ENCODE measurements around the gene PRKCE. TPM values are rescaled to one million over a fixed set of nuclear protein-coding genes. Genes with fewer than 3 reads are reported as not detected.

The PRKCE gene
- total RNA-seq, 1 experiment from 2014 or later = 14.8 TPM

- POLR2A ChIA-PET = no interaction called here
- Histone ChIP-seq H3K79me2 (ENCODE audit: insufficient read depth, low read length) (0 out of 2 replicates have a peak, but pooled peaks cover 6% of the 10 kb centered on the region), H3K27me3 (ENCODE audit: insufficient read depth, low read length) (no peaks in the 10 kb centered on the region), H3K4me3 (replicated peaks in 1 of 2; ENCODE audit: low read depth in 1 of 2, low read length in 2 of 2) (no peak overlapping the region), H3K4me1 (ENCODE audit: control insufficient read depth in 1 of 2, insufficient read depth in 2 of 2, low read length in 2 of 2) (no peaks in the 10 kb centered on the region), H3K9me2 (ENCODE audit: insufficient read depth) (no peaks in the 10 kb centered on the region), H3K9me3 (ENCODE audit: control insufficient read depth in 1 of 2, insufficient read depth in 1 of 2, low read depth in 1 of 2, low read length in 2 of 2) (no peaks in the 10 kb centered on the region), H2AFZ (ENCODE audit: low read depth, low read length, poor library complexity, severe bottlenecking) (no peak overlapping the region), H4K20me1 (ENCODE audit: insufficient read depth) (no peaks in the 10 kb centered on the region), H3K36me3 (ENCODE audit: control insufficient read depth in 1 of 2, insufficient read depth in 2 of 2, low read length in 2 of 2) (no peaks in the 10 kb centered on the region), H3K27ac (ENCODE audit: low read depth, low read length) (no peak overlapping the region), H3K9ac (ENCODE audit: low read length) (no peak overlapping the region), H3K4me2 (ENCODE audit: low read length) (no peak overlapping the region)
- DNase-seq (ENCODE audit: low read depth, low spot score) (no peak), ATAC-seq (peak; percentile 40; the same call in 1 of the 2 replicates)
- BruUV-seq (replicated peaks) = no TSS peak
- TF ChIP-seq EGR1 (IDR thresholded peaks at IDR 0.05; ENCODE audit: low read depth) = no peak
- no peak for TF ChIP-seq EZH2phosphoT487 (IDR thresholded peaks at IDR 0.05; ENCODE audit: borderline replicate concordance)
- no peak for TF ChIP-seq TCF7L2 (IDR thresholded peaks at IDR 0.05; ENCODE audit: borderline replicate concordance, extremely low read depth, insufficient read depth, insufficient read length)
- no peak for TF ChIP-seq ELF1 (IDR thresholded peaks at IDR 0.05; ENCODE audit: borderline replicate concordance, low read depth)
- no peak for TF ChIP-seq MAX (IDR thresholded peaks at IDR 0.05)
- TF ChIP-seq SRF (IDR thresholded peaks at IDR 0.05; ENCODE audit: low read depth) = no peak
- TF ChIP-seq CBX3 (IDR thresholded peaks at IDR 0.05; ENCODE audit: low read depth) = no peak
- no peak for TF ChIP-seq SIN3A (IDR thresholded peaks at IDR 0.05; ENCODE audit: low read depth)
- TF ChIP-seq FOSL1 (IDR thresholded peaks at IDR 0.05; ENCODE audit: low read depth) = no peak
- TF ChIP-seq RAD21 (IDR thresholded peaks at IDR 0.05; ENCODE audit: low read depth) = no peak
- TF ChIP-seq CEBPB (IDR thresholded peaks at IDR 0.05; ENCODE audit: low read depth) = no peak
- no peak for TF ChIP-seq YY1 (IDR thresholded peaks at IDR 0.05; ENCODE audit: extremely low read depth, insufficient replicate concordance, low read depth, low read length)
- TF ChIP-seq POLR2AphosphoS5 (IDR thresholded peaks at IDR 0.05; ENCODE audit: low read depth, low read length) = no peak
- CTCF ChIA-PET = no interaction called here
- intact Hi-C loops (cut with micrococcal nuclease) = no loop called here
- RAD21 ChIA-PET (ENCODE audit: low non-redundant PET in 1 of 2, low total read pairs in 2 of 2, uncharacterized antibody in 2 of 2, unreplicated experiment in 2 of 2) = no interaction called here
Measured at GRCh38 chr2:45716915-45717314, 65.4 kb downstream of the PRKCE start.

GRCh38 chr2:45720210-45720609, 68.7 kb downstream of the PRKCE start:
- no peak overlapping the region for H3K4me2 ChIP-seq (ENCODE audit: low read length)
- no peak for DNase-seq (ENCODE audit: low read depth, low spot score)
- H2AFZ ChIP-seq (ENCODE audit: low read depth, low read length, poor library complexity, severe bottlenecking) = no peak overlapping the region
- intact Hi-C loops (cut with micrococcal nuclease) = no loop called here
- POLR2A ChIA-PET = no interaction called here
- no peaks in the 10 kb centered on the region for H3K9me2 ChIP-seq (ENCODE audit: insufficient read depth)
- no peak overlapping the region for H3K4me3 ChIP-seq (replicated peaks in 1 of 2; ENCODE audit: low read depth in 1 of 2, low read length in 2 of 2)
- H3K4me1 ChIP-seq (ENCODE audit: control insufficient read depth in 1 of 2, insufficient read depth in 2 of 2, low read length in 2 of 2) = peaks cover 0 to 5% of the 10 kb centered on the region in 2 experiments; a peak in 1 of 4 replicates
- no peak overlapping the region for H3K27ac ChIP-seq (ENCODE audit: low read depth, low read length)
- CTCF ChIA-PET = no interaction called here
- RAD21 ChIA-PET (ENCODE audit: low non-redundant PET in 1 of 2, low total read pairs in 2 of 2, uncharacterized antibody in 2 of 2, unreplicated experiment in 2 of 2) = no interaction called here
- H4K20me1 ChIP-seq (ENCODE audit: insufficient read depth) = no peaks in the 10 kb centered on the region
- 0 out of 2 replicates have a peak, but pooled peaks cover 6% of the 10 kb centered on the region for H3K79me2 ChIP-seq (ENCODE audit: insufficient read depth, low read length)
- H3K9ac ChIP-seq (ENCODE audit: low read length) = no peak overlapping the region
- no peaks in the 10 kb centered on the region for H3K9me3 ChIP-seq (ENCODE audit: control insufficient read depth in 1 of 2, insufficient read depth in 1 of 2, low read depth in 1 of 2, low read length in 2 of 2)
- ATAC-seq = no peak
- no peaks in the 10 kb centered on the region for H3K27me3 ChIP-seq (ENCODE audit: insufficient read depth, low read length)
- no peaks in the 10 kb centered on the region for H3K36me3 ChIP-seq (ENCODE audit: control insufficient read depth in 1 of 2, insufficient read depth in 2 of 2, low read length in 2 of 2)
- no TSS peak for BruUV-seq (replicated peaks)
- TF ChIP-seq SIN3A (IDR thresholded peaks at IDR 0.05; ENCODE audit: low read depth) (no peak), REST (IDR thresholded peaks at IDR 0.05; ENCODE audit: low read depth) (no peak), ZFX (IDR thresholded peaks at IDR 0.05) (no peak), POLR2AphosphoS5 (IDR thresholded peaks at IDR 0.05; ENCODE audit: low read depth, low read length) (no peak), RAD21 (IDR thresholded peaks at IDR 0.05; ENCODE audit: low read depth) (no peak), SRF (IDR thresholded peaks at IDR 0.05; ENCODE audit: low read depth) (no peak), POLR2A (IDR thresholded peaks at IDR 0.05; ENCODE audit: borderline replicate concordance, extremely low read depth, insufficient read depth, insufficient read length) (no peak), EZH2phosphoT487 (IDR thresholded peaks at IDR 0.05; ENCODE audit: borderline replicate concordance) (no peak), ATF3 (IDR thresholded peaks at IDR 0.05) (no peak)
